Esophagus squamous epithelium (tissue), 4 donors: ENCODE data around the gene NR5A2.

ENCODE experiments used
- POLR2A ChIP-seq, 4 donors: fragments of 450-650 bp; IDR thresholded peaks; one replicate each; pipeline ENCODE4 v1.6.1; 2017; ENCODE audit warnings: antibody characterized with exemption in 4 of 4, mild to moderate bottlenecking in 4 of 4, moderate library complexity in 3 of 4
- TF ChIP-seq, protein P1 (sequence below), 6 experiments: fragments of 450-650 bp in 4 of 6; fragments of 200-600 bp in 2 of 6; sonication (generic) in 2 of 6; IDR thresholded peaks; one replicate each; pipeline ENCODE4 v1.5.1; 2016 to 2019; ENCODE audit warnings: antibody characterized with exemption in 6 of 6, mild to moderate bottlenecking in 4 of 6, moderate library complexity in 4 of 6

DNA sequence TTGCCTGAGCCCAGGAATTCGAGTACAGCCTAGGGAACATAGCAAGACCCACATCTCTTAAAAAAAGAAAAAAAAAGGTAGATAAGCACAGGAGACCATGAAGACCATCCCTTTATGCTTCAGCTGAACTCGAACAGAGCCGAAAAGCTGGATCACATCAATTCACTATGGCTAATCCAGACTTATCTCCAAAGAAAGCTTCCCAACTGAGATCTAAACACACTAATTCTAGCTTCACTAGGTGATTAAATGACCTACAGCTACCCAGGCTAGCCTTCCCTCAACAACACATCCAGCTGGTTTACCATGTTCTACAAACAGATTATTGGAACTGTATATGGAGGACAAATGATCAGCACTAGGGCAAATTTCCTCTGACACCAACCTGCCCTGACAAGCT is 44.0 kb upstream of the NR5A2 start:
- TF ChIP-seq, protein P1, sequence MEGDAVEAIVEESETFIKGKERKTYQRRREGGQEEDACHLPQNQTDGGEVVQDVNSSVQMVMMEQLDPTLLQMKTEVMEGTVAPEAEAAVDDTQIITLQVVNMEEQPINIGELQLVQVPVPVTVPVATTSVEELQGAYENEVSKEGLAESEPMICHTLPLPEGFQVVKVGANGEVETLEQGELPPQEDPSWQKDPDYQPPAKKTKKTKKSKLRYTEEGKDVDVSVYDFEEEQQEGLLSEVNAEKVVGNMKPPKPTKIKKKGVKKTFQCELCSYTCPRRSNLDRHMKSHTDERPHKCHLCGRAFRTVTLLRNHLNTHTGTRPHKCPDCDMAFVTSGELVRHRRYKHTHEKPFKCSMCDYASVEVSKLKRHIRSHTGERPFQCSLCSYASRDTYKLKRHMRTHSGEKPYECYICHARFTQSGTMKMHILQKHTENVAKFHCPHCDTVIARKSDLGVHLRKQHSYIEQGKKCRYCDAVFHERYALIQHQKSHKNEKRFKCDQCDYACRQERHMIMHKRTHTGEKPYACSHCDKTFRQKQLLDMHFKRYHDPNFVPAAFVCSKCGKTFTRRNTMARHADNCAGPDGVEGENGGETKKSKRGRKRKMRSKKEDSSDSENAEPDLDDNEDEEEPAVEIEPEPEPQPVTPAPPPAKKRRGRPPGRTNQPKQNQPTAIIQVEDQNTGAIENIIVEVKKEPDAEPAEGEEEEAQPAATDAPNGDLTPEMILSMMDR (IDR thresholded peaks at IDR 0.05), result no peak
- TF ChIP-seq POLR2A (IDR thresholded peaks at IDR 0.05), result no peak
